Measurements from ENCODE around the gene MOB3B.

The MOB3B gene

DNA sequence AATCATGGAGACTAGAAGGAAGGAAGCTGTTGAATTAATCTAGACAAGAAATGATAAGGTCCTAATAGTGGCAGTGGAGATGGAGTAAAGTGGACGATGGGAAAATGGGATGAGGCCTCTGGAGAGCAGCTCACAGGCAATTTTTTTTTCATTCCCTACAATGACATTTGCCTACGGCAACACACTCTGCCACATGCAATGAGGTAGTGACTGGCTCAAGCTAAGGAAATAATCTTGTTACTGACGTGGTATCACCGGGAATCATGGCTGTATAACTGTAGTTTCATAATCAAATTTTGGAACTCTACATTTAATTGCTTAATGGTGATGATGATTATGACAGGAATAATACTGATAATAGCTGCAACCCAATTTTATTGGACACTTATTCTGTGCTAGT is 12.1 kb upstream of the MOB3B start:
- no peak for DNase-seq (ENCODE audit: low read depth)

DNA sequence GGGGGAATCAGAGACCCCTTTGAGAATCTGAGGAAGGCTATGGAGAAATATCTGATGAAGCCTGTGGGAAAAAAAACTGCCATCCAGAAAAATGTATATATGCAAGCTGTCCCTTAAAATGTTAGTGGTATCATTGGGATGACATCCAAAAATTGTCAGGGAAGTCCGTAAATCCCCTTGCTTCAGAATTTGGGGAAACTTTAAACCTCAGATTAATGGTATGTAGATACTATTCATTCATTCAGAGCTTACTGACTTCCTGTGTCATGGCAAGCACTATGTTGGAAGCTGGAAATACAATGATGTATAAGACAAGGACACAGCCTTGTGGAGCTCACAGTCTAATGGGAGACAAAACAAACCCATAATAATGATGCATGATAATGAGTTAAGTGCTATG is 10.9 kb upstream of the MOB3B start:
- DNase-seq (ENCODE audit: low read depth): peak; percentile 63

DNA sequence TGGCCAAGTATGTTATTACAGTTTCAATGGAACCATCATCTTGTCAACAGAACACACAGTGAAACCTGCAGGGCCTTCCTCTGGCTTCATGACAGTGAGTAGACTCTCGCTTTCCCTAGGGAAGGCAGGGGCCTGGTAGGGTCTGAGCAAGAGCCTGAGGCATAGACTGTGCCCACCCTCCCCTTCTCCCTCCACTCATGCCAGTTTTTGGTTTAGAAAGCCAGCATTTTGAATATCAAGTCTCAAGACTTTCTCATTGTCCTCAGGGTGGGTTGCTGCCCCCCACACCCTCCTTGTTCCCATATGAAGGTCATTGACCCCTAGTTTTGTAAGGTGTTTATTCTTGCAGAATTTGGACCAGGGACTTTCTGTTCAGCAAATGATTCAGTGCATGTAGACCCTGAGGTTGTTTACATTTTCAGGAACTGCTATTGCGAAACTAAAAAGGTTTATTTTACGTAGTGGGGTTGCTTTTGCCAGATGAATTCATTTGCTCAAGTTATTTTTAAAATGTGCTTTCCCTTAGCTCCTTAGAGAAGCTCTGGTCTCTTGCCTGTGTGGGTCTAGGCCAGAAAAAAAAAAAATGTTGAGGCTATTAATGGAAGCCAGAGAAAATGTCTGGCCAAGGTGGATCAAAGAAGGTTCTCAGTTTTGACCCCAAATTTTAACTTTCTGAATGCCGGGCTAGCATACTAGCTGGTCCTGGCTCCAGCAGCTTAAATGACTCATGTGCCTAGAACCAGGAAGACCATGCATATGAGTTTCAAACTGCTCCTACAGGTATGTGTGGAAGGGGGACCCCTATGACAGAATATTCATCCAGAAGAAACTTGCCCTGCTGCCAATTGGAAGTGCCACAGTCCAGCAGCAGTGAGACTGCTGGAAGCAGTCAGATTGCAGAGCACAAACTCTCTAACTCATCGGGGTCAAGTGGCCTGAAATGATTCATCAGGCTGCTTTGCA is 10.1 kb upstream of the MOB3B start:
- peak; percentile 93 for DNase-seq (ENCODE audit: low read depth)

DNA sequence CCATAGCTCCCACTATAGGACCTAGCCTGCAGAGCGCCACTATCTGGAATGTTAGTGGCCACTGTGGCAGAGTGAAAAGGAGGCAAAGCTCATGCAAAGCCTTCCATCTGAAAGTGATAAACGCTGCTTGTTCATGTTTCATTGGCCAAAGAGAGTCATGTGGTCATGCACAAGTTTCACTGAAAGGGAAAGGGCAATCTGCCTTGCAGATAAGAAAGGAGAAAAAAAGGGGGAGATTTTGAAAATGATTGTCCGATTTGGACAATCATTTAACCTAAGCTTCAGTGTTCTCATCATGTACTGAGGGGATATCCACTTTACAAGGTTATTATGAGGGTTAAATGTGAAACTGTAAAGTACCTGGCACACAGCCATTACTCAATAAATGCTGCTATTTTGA is 9.0 kb upstream of the MOB3B start:
- DNase-seq (ENCODE audit: low read depth): no peak

DNA sequence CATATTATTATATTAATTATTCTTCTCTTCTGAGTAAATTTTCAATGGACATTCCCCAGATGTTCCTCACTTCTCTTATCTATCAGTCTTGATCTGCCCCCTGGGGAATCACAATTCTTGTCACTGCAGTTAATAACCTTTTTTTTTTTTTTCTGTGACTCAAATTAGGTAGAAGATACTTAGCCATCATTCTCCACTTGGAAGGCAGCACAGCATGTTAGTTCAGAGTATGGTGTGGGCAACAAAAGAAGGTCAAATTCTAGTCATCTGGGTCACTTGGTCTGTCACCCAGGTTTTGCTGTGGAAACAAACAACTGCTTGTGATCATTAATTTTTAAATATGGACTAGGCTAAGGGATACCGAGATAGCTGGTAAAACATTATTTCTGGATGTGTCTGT is 8.1 kb upstream of the MOB3B start:
- DNase-seq (ENCODE audit: low read depth): no peak

DNA sequence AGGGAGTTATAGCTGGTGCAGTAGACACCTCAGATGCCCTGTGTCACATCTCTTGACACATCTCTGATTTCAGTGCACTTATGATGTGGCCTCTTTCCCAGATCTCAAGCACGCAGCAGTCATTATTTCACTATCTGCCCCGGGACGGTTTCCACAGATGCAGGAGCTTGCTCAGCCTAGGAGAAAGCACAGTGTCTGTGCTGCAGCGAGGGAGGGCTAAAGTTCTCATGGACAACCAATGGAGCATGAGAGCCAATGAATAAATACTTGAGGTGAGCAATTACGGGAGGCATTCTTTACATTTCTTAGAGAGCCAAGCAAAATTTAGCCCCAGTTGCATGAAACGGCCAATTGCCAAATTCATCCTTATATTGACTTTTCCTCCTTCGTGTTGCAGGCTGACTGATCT is 7.4 kb upstream of the MOB3B start:
- DNase-seq (ENCODE audit: low read depth): no peak

DNA sequence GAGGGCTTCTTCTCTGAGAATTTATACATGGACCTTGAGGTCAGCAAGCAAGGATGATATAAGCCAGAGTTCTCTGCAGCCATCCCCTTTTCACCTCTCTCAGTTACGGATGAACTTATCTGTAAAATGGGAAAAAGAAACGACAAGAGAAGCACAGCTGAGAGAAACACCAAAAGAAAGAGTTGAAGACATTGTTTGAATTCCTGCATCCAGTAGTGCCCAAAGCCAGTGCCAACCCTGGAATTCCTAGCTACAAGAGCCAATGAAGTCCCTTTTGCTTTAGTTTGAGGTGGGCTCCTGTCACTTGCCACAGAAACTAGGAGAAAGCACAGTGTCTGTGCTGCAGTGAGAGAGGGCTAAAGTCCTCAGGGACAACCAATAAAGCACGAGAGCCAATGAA is 6.6 kb upstream of the MOB3B start:
- no peak for DNase-seq (ENCODE audit: low read depth)

DNA sequence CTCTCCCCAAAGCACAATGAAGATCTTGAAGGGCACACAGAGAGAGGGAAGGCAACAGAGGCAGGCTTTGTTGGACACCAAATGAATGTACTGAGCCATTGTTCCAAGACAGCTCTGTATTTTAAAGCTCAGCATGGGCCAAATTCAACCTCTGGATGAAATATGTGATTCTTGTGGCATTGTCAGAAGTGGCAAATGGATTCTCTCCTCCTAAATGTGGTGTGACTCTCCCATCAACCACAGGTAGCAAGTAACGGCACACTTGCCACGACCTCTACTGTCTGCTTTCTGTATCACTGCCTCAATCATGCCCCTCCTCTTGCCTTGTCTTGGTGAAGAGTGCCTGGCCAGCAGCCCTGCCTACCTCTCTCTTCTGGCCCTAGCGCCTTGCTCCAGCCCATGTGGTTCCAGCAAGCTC is 6.1 kb upstream of the MOB3B start:
- no peak for DNase-seq (ENCODE audit: low read depth)

DNA sequence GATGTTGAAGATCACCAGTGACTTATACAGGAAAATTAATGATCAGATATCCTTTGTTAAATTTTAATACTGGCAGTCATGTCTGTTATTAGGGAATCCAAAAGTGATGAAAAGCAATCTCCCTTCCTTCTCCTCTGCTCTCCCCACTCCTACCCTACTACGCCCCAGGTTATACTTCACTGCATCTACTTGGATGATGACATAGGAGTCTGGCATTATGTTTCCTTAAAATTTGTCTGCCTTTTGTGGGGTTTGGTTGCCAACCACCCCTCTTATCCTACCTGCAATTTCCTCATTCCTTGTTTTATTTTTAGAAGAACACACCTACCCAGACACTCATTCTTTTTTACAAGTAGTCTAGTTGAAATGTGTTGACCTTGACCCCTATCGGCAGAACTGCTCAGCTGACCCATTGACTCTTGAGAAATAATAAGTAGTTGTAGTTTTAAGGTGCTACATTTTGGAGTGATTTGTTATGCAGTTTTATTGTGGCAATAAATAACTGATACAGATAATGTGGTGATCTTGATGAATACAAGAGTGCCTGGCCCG is 5.1 kb upstream of the MOB3B start:
- no peak for DNase-seq (ENCODE audit: low read depth)

DNA sequence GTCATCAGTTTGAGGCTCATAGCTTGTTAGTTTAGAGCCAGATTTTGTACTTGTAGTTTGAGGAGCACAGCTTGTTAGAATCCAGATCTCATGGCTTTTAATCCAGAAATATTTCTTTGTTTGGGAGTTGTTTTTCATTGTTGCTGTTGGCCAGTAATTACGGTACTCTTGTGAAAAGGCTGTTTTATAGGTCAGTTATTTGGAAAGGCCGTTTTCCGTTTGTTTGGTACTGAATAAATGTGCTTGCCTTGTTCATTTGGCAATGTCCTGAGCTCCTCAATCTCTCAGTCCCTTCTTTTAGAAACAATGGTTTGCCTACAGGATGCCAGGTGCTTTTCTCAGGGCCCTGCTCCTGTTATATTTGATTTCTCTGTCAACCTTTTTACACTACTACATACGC is 4.5 kb upstream of the MOB3B start:
- no peak for DNase-seq (ENCODE audit: low read depth)

DNA sequence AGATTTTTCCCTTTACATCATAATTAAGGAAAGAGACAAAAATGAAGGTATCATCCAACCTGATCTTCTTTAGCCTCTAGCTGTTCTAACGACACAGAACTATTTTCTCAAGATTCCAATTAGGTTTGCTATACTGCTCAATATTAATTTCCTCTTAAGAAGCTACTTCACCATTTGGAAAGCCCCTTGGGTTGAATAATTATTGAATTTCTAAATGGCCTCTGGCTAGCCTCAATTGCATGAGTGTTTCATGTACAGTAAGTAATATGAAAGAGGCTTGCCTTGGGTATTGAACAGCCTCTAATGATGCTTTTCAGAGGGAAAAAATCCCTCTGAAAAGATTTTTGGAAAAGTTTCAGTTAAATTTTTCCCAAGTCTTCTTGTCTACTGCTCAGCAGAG is 3.7 kb upstream of the MOB3B start:
- DNase-seq (ENCODE audit: low read depth): no peak

DNA sequence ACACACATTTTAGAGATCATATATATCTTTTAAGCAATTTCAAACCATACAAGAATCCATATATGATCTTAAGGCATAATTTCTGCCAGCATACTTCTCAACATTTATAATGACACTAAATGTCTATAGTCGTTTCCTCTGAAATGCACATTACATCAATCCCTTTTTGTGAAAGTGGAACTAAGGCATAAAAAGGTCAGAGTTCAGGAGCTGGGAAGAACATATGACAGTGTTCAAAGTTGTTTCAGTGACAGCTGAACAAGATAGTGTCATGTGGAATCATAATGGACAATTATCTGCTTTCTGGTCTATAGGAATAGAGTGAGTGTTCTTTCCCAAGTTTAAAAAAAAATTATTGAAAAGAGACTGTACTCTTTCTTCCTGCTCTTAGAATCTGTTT is 2.4 kb upstream of the MOB3B start:
- DNase-seq (ENCODE audit: low read depth): no peak

DNA sequence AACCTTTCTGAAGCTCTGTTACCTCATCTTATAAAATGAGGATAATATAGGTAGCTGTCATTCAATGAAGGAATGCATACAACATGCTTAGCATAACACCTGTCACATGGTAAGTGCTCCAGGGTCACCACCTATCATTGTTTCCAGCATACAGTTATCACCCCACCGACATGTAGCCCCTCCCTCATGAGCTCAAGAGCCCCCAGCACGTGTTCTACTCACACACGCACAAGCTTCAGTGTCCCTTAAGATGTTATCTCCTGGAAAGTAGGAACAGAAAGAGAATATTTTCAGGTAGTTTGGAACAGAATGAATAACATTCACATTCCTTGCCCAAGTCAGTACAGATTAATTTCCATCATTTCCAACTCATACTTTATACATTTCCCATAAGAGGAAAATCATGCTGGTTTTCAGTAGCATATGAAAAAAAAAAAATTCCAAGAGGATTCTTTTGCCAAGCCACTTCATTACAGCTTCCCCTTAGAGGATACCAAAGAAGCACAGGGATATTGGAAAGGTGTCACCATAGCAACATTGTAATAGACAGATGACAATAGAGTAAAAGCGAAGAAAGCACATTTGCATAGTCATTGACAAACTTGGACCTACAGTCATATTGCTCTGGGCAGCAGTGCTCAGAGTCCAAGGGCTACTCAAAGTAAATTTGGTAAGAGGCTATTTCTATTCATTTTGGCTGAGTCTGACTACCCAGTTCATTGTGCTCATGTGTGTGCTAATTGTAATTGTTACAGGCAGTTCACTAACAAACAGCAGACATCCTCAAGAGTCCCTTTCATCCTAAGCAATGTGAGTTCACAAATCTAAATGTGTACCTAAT is 1.5 kb upstream of the MOB3B start:
- DNase-seq (ENCODE audit: low read depth): no peak

DNA sequence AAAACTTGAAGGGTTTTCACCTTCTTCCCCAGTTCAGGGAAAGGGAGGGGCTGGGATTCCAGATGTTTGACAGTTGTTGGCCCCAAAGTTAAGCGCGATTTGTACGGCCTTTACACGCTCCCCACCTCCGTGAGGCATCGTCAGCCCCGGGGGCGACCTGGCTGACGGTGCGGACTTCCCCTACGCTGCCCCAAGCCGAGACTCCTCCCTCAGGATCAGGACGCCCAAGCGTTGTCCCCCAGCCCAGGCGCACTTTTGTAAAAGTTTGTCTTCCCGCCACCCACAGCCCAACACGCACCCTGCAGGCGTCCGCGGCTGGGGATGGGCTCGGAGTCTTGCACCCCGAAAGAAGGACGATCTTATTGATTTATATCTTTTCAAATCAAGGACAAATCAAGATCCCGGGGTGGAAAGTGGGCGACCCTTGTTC is 713 bp downstream of the MOB3B start:
- no peak for DNase-seq (ENCODE audit: low read depth)

DNA sequence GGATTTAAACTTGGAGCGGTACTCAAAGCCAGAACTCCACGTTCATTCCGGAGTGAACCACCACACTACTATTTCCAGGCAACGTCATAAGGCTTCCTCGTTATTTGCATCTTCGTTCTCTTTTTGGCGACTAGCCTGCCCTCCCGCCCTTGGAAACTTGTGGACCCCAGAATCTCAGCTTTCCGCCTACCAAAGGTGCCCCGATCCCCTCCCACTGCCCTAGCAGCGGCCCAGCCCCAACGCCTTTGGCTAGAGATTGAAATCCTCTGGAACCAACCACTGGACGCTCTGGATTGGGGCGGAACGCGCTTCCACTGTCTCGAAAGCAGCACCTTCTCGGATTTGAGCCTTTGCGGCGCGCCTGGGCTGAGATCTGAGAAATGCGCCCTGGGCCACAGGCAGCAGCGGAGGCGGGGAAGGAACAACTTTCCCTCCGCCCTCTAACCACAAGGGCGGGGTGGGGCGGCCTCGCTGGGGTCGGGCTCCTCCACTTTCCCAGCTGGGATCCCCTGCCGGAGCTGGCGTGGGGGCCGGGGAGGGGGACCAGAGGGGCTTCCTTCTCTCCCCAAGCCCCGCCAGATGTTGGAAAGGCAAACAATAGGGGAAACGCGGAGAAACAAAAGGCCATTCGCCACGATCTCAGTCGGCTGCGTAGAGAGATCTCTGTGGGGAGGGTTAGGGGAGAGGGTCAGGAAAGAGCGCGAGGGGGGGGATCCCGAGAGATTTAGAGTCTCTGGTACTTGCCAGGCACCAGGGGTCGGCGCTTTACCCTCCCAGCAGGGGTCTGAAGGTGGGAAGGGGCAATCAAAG is 1.3 kb downstream of the MOB3B start:
- DNase-seq (ENCODE audit: low read depth): peak; percentile 82

DNA sequence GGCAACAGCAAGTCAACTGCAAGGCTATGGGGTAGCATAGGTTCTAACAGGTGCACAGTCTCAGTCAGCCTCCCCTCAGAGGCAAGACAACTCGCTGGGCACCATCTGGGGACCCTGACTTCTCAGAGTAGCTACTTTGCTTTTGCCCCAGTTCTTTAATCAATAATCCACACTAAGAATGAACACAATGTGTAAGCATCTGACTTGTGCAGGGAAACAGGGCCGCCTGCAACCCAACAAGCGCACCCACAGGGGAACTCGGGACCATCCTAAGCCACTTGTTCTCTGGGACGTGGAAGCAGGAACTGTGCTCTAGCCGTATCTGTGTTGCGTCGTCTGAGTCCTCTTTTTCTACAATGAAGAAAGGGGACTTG is 1.9 kb downstream of the MOB3B start:
- DNase-seq (ENCODE audit: low read depth): no peak

DNA sequence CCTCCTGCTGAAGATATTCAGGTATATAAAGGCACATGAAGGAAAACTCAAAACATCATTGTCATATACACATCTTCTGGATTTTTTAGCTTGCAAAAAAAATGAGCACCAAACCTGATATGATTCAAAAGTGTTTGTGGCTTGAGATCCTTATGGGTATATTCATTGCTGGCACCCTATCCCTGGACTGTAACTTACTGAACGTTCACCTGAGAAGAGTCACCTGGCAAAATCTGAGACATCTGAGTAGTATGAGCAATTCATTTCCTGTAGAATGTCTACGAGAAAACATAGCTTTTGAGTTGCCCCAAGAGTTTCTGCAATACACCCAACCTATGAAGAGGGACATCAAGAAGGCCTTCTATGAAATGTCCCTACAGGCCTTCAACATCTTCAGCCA is 5.4 kb downstream of the MOB3B start, which contains the start of gene IFNK:
IFNK (plus strand) TSS at position 55 of the 400 bp plus-strand sequence; CDS start at position 102, 47 bp downstream.
- no peak for DNase-seq (ENCODE audit: low read depth)

DNA sequence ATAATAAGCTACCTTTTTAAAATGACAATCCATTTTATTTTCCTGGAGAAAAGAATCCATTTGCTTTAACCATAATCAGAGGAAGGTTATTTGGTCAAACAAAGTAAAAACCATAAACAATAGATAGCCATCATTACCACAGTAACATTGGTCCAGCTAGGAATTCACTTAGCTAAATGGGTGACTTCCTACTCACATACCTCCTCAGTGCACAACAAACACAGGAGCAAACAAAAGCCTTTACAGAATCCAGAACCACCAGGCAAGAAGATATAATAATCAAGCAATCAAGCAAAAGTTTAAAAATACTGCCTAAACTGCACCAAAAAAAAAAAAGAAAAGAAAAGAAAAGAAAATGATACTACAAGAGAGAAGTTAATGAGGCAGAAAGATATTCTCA is 6.5 kb downstream of the MOB3B start:
- DNase-seq (ENCODE audit: low read depth): no peak

DNA sequence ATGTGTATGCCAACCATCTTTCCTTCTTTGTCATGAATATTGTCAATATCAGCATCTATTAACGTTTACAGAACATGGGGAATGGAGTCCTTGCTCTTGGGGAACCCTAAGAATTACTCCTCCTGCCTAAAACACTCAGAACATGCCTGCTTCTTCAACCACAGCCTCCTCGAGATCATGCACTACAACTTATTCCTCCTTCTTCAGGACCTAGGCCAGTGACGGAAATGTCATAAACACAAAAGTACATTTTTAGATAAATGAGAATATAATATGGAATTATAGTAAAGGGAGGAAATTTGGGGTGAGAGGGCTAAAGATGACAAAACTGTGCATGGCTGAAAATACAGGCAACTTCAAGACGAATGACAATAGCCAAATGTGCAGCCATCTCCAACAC is 8.6 kb downstream of the MOB3B start:
- no peak for DNase-seq (ENCODE audit: low read depth)

DNA sequence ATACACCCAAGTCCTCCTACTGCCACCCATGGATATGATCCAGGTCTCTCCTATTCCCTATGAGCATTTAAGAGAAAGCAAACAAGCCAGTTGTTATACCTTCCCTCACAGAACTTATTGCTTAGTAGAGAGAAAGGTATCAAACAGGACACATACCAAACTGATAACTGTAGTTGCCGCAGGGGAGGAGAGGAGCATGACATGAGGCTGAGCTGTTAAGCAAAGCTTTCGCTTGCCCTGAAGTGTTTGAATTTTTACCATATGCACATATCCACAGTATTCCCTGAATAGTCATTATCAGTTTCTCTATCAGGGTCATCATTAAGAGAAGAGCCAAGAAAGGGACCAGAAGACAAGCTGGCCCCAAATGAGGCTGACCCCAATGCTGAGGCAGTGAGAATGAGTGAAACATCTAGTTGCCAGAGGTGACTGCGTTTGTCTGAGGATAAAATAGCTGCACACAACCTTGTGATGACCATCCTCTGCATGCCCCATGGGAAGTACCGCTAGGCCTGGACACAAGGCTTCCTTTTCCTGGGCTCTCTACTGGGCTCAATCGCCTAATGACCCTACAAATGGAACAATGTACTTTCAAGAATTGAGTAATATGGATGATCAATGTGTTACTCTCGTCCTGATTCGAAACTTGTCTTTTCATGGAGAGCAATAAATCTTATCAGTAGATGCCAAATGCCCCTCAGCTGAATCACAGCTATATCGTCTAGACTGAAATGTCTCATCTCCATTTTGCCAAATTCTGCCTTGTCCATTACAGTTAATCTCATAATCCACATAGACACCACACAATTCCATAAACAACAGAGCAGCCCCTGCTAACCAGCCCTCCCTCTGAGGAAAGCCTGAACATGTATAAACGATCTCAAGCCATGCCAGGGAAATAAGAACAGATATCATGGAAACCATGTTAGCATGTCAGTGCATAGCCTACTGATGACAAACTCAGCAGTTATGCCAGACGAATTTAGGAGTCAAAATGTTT is 9.8 kb downstream of the MOB3B start:
- peak; percentile 61 for DNase-seq (ENCODE audit: low read depth)

DNA sequence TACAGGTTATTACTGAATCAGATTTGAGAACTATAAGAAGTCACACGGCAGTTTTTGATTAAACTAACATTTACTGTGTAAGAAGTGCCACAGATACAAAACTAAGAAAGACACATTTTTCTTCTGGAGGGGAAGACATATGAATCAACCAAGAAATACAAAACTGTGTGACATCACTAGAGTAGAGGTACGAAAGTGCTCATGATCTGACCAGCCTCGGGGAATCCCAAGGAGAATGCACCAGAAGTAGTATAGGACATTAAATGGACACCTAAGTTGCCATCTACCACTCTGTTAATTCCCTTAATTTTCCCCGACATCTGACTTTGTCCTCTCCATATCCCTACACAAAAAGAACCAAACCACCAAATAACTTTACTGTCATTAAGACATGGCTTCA is 10.8 kb downstream of the MOB3B start:
- no peak for DNase-seq (ENCODE audit: low read depth)

Data from iris pigment epithelial cell (primary cell).